Measurements from ENCODE around the gene RRP9.

The RRP9 gene

DNA sequence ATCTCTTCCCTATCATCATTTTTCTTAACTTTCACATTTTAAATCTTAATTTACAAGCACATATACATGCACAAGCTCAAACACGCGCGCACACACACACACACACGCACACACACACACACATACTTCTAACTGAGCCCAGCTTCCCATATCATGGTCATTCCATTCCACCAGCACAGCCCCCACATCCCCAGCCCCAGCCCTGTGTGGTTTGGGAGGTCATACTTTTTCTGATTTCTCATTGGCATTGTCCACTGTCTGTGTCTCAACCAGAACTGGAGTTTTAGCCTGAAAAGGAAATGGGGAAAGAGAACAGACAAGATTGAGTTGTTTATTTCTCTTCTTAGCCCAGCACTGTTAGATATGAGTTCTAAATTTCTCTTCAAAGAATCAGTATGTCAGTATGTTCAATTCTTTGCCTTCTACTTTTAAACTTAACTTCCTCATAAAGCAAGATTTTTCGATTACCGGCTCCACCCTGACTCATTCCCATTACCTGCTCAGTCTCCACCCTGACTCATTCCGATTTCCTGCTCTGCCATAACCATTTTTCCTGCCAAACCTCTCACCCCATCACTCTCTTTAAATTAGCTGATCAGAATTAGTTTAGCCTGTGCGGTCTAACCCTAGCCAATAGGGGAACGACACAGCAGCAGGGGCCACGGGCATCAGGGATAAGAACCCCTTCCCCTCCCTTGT is 44.9 kb downstream of the RRP9 start:
- no peak for DNase-seq

DNA sequence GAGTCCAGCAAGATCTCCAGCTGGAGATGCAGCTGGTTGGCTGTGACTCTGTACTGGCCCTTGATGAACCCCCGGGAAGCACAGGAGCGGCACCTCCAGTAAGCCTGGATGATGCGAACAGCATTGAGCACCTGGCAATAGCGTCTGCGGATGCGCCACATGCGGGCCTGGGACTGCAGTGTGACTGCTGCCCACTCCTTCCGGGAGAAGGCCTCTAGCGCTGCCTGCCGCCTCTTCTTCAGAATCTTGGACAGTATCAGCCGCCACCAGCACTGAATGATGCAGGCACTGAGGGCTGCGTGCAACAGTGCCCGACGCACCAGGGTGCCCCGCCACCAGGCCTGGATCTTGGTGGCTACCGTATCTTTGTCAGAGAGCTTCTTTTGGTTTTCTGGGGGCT is 46.8 kb downstream of the RRP9 start:
- no peak for DNase-seq

DNA sequence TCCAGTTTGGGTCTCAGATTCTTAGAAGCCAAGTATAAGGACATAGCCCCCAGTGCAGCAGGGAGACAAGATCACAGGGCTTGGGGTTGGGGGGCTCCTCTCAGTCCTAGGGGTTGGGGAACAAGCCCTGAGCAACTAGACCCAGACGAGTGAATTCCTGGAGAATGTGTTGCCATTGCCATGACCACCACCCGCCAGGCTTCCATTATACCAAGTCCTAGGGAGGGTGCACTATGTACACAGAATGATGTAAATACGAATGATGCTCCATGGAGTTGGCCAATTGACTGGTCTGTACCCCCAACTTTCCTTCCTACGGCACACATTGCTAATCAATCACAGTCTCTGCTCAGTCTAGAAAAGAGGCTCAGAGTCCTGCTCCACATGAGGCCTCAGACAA is 47.3 kb downstream of the RRP9 start:
- no peak for DNase-seq

DNA sequence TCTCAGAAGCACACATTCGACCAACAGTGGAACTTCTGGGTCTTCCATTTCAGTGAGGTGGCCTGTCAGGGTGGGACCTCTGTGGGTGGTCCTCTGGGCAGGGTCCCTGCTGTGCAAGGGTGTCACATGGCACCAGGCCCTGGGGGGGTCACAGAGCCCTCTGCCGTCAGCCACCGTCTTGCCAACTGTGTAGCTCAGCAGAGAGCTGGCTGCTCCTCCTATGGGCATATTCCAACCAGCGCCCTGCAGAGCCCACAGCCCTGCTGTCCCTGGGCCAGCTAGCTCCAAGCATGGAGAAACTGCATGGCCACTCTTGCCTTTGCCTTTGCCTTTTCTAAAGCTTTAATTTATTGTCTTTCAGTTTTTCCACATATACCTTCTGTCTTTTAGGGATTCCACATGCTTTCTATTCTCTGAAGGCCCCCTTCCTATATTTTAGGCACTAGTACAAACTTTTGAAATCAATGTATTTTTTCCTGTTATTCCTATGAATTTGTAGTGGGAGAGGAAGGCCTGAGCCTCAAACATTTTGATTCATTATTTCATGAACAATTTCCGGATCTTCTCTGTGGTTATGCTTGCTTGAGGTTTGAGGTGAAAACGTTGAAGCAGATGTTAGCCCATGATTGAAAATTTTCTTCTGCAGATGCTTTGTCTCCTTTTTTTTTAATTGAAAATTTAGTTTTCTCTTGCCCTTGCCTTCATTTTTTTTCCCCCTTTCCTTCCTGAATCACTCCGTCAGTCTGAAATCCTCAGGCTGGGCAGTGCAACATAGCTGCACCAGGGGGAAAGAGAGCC is 50.3 kb downstream of the RRP9 start:
- DNase-seq, result no peak

DNA sequence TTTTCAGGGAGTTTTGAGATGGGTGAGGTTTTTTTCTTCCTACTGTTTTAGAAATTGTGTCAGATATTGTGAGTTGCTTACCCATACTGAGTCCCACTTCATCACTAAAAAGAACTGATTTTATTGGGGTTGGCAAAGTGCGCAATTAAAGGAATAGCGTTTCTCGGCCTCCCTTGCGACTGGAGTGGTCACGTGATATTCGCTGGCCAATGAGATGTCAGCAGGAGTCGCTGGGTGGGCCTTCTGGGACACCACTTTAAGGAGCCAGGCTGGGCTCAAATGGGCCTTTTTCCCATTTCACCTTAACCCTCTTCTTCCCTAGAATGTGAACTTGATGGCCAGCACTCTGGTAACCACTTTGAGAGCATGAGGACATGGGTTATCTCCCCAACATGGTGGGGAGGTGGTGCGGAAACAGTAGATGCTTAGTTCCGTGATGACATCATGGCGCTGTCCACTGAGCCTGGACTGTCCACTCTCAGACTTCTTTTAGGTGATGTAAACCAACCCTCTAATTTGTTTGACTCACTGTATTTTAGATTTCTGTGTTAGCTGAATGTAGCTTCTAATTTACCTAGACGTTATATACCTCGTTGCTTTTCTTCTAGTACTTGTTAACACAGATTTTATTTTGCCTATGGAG is 53.1 kb downstream of the RRP9 start:
- DNase-seq, result no peak

DNA sequence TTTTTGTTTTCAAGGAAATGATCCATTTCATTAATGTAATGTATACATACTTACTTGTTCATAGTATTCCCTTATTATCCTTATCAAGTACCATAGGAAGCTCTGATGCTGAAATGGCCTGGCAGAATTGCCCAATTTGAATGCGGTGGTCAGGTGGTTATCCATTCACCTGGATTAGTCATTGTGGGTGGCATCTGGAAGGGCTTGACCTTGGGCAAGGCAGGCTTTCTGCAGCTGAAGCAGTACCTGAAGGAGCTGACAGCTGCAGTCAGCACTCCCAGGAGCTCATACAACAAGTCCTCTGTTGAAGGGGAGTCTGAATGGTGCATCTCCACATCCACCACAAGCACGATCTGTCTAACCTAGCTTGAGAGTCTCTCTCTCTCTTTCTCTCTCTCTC is 54.1 kb downstream of the RRP9 start:
- no peak for DNase-seq

DNA sequence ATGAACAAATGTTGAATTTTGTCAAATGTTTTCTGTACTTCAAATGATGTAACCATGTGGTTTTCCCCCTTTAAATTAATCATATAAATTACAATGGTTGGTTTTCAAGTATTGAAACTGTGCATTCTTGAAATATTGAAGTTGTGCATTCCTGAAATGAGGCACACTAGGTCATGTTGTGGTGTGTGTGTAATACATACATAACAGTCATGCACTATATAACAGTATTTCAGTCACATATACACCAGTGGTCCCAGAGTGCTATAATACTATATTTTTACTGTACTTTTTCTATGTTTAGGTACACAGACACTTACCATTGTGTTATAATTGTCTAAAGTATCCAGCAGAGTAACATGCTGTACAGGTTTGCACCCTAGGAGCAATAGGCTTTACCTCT is 55.3 kb downstream of the RRP9 start:
- no peak for DNase-seq

Data from activated naive CD4-positive, alpha-beta T cell treated with anti-CD3 and anti-CD28 coated beads, Interleukin-2, amount 50 U/mL, for 16 hours (primary cell).